ENCODE results near the gene R3HDM4. TPM values are rescaled to one million over a fixed set of nuclear protein-coding genes. Genes with fewer than 3 reads are reported as not detected.
A peak's percentile ranks its signal among the peaks of the same experiment; 100 is the strongest.

The R3HDM4 gene
- total and polyA plus RNA-seq, 10 of the 15 experiments (the other 5 are each of a cell fraction or from before 2014, with no cell fraction given): 1.3 to 65.8 (median 27.7) TPM

- FAIRE-seq (no peak), ATAC-seq (no peak), DNase-seq (ENCODE audit: low read depth, low spot score) (no peak)
- Histone ChIP-seq H3K9ac (ENCODE audit: control insufficient read depth, insufficient read depth, low read length) (no peak overlapping the region), H3K9me3 (replicated peaks; ENCODE audit: control insufficient read depth, insufficient read depth, low read length) (peaks cover 4% of the 10 kb centered on the region), H2AFZ (ENCODE audit: control insufficient read depth, low read depth, low read length) (no peak overlapping the region), H3K27ac (ENCODE audit: control insufficient read depth, insufficient read depth) (no peak overlapping the region), H3K4me3 (no peak overlapping the region), H3K79me2 (ENCODE audit: control insufficient read depth, insufficient read depth, low read length) (peaks cover 64% of the 10 kb centered on the region), H3K36me3 (ENCODE audit: control insufficient read depth in 2 of 2, insufficient read depth in 2 of 2, low read length in 1 of 2) (peaks cover 15 to 23% of the 10 kb centered on the region in 2 experiments), H3K27me3 (replicated peaks in 1 of 2; ENCODE audit: control insufficient read depth in 2 of 2, insufficient read depth in 2 of 2, low read length in 1 of 2) (no peaks in the 10 kb centered on the region), H3K4me1 (ENCODE audit: control insufficient read depth, insufficient read depth, low read length) (peaks cover 21% of the 10 kb centered on the region), H4K20me1 (ENCODE audit: control insufficient read depth, insufficient read depth) (no peaks in the 10 kb centered on the region; the same call in 1 of the 2 replicates), H3K4me2 (ENCODE audit: control insufficient read depth, insufficient read depth) (0 out of 2 replicates have a peak overlapping the region, but pooled peaks have one; percentile 3)
- in situ Hi-C loops (cut with MboI): no loop called here
- SMC1A ChIA-PET (ENCODE audit: uncharacterized antibody, unreplicated experiment): no interaction called here
- TF ChIP-seq IKZF1 (conservative IDR thresholded peaks at IDR 0.05): 0 out of 2 replicates have a peak, but pooled peaks have one; percentile 13
- no peak for TF ChIP-seq SUZ12 (IDR thresholded peaks at IDR 0.05; ENCODE audit: unreplicated experiment)
- TF ChIP-seq GABPA (IDR thresholded peaks at IDR 0.05; ENCODE audit: low read depth): no peak
- peak in 1 of 2 experiments; percentile 52; a peak in 1 of 4 replicates for TF ChIP-seq BHLHE40 (IDR thresholded peaks at IDR 0.05; ENCODE audit: borderline replicate concordance in 1 of 2, low read depth in 2 of 2, low read length in 1 of 2)
- peak; percentile 10; the same call in 1 of the 2 replicates for TF ChIP-seq ZBTB33 (IDR thresholded peaks at IDR 0.05)
- intact Hi-C loops (cut with micrococcal nuclease; ENCODE audit: unreplicated experiment): no loop called here
- 94% methylated on average over 29 of the region's 31 CpGs for WGBS (ENCODE audit: insufficient coverage, insufficient replicate concordance, low lambda C conversion rate, missing lambda C conversion rate)
- POLR2A ChIA-PET: interaction anchor here (0.6 kb wide), 1 partner anchor 12 kb away, joined by 3 read pairs; no protein-coding TSS in a partner anchor
- CTCF ChIA-PET: interaction anchor here (0.6 kb wide), 1 partner anchor 65 kb away, joined by 3 read pairs; no protein-coding TSS in a partner anchor
- RAD21 ChIA-PET (ENCODE audit: unreplicated experiment): no interaction called here
- BruUV-seq (replicated peaks): no TSS peak
Measured at GRCh38 chr19:934865-935479, 22.0 kb upstream of the R3HDM4 start.

All from GM12878 (cell line).